Prostate gland (tissue), 2 donors: ENCODE results near the gene ERVFRD-1.

ENCODE experiments used
- POLR2A ChIP-seq: fragments of 450-650 bp; IDR thresholded peaks from one replicate; pipeline ENCODE4 v1.6.1; 2016; ENCODE audit warnings: antibody characterized with exemption, mild to moderate bottlenecking
- POLR2AphosphoS5 ChIP-seq: sonication (generic); formaldehyde crosslinking; IDR thresholded peaks from one replicate; pipeline ENCODE4 v1.6.1; 2017; ENCODE audit warnings: antibody characterized with exemption
- TF ChIP-seq, protein P1 (sequence below), 4 experiments: fragments of 200-600 bp in 2 of 4; fragments of 450-650 bp in 2 of 4; sonication (generic) in 2 of 4; IDR thresholded peaks; 1 replicate in 3 of 4; 2 replicates in 1 of 4; pipeline ENCODE4 v1.5.1; 2016 to 2019; ENCODE audit warnings: antibody characterized with exemption in 4 of 4, mild to moderate bottlenecking in 2 of 4, moderate library complexity in 2 of 4

DNA sequence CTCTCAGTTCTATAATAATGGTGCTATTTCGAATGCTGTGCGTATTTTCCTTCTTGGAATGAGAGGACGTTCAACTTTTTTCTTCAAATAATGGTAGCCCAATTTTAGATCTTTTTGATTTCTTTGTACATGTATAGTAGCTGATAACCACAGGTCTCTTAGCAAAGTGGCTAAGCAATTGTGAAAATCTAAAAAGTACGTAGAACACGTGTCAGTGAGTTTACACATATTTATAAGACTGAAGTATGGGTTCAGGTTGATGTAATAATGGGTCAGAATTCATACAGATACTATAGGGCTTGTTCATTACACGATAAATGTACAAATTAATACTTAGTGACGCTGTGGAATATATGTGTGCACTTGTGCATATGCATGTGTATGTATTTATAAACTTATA lies 16.6 kb downstream of the ERVFRD-1 start:
- TF ChIP-seq, protein P1, sequence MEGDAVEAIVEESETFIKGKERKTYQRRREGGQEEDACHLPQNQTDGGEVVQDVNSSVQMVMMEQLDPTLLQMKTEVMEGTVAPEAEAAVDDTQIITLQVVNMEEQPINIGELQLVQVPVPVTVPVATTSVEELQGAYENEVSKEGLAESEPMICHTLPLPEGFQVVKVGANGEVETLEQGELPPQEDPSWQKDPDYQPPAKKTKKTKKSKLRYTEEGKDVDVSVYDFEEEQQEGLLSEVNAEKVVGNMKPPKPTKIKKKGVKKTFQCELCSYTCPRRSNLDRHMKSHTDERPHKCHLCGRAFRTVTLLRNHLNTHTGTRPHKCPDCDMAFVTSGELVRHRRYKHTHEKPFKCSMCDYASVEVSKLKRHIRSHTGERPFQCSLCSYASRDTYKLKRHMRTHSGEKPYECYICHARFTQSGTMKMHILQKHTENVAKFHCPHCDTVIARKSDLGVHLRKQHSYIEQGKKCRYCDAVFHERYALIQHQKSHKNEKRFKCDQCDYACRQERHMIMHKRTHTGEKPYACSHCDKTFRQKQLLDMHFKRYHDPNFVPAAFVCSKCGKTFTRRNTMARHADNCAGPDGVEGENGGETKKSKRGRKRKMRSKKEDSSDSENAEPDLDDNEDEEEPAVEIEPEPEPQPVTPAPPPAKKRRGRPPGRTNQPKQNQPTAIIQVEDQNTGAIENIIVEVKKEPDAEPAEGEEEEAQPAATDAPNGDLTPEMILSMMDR (IDR thresholded peaks at IDR 0.05) = no peak
- TF ChIP-seq POLR2A (no peak), POLR2AphosphoS5 (no peak)
